Measurements from ENCODE around the gene SCN8A. TPM values are rescaled to one million over a fixed set of nuclear protein-coding genes. Genes with fewer than 3 reads are reported as not detected.

Gene SCN8A
- polyA plus RNA-seq, 1 experiment = 19.6 TPM

- H3K27me3 ChIP-seq (ENCODE audit: control insufficient read depth, insufficient read depth, low read length) = no peaks in the 10 kb centered on the region
- peaks cover 9% of the 10 kb centered on the region for H3K36me3 ChIP-seq (ENCODE audit: control insufficient read depth, insufficient read depth, low read length)
- H3K4me3 ChIP-seq (ENCODE audit: low read depth, low read length) = no peak overlapping the region
- TF ChIP-seq, protein P1, sequence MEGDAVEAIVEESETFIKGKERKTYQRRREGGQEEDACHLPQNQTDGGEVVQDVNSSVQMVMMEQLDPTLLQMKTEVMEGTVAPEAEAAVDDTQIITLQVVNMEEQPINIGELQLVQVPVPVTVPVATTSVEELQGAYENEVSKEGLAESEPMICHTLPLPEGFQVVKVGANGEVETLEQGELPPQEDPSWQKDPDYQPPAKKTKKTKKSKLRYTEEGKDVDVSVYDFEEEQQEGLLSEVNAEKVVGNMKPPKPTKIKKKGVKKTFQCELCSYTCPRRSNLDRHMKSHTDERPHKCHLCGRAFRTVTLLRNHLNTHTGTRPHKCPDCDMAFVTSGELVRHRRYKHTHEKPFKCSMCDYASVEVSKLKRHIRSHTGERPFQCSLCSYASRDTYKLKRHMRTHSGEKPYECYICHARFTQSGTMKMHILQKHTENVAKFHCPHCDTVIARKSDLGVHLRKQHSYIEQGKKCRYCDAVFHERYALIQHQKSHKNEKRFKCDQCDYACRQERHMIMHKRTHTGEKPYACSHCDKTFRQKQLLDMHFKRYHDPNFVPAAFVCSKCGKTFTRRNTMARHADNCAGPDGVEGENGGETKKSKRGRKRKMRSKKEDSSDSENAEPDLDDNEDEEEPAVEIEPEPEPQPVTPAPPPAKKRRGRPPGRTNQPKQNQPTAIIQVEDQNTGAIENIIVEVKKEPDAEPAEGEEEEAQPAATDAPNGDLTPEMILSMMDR (IDR thresholded peaks at IDR 0.05; ENCODE audit: insufficient read depth, low read depth, low read length) = no peak
- DNase-seq (ENCODE audit: low read depth) = no peak
- ChIA-PET CTCF (no interaction called here), POLR2A (no interaction called here)
These were observed 164.2 kb downstream of the SCN8A start for GRCh38 chr12:51755251-51755650.

- DNase-seq (ENCODE audit: low read depth) = no peak
- Histone ChIP-seq H3K36me3 (ENCODE audit: control insufficient read depth, insufficient read depth, low read length) (peaks cover 6% of the 10 kb centered on the region), H3K27me3 (ENCODE audit: control insufficient read depth, insufficient read depth, low read length) (no peaks in the 10 kb centered on the region), H3K4me3 (ENCODE audit: low read depth, low read length) (no peak overlapping the region)
- CTCF ChIA-PET = interaction anchor here (0.6 kb wide), 1 partner anchor 35 kb away, joined by 3 read pairs; no protein-coding TSS in a partner anchor
- POLR2A ChIA-PET = no interaction called here
- TF ChIP-seq, protein P1 (IDR thresholded peaks at IDR 0.05; ENCODE audit: insufficient read depth, low read depth, low read length) = no peak
These were observed 168.1 kb downstream of the SCN8A start for GRCh38 chr12:51759175-51759574.

DNA sequence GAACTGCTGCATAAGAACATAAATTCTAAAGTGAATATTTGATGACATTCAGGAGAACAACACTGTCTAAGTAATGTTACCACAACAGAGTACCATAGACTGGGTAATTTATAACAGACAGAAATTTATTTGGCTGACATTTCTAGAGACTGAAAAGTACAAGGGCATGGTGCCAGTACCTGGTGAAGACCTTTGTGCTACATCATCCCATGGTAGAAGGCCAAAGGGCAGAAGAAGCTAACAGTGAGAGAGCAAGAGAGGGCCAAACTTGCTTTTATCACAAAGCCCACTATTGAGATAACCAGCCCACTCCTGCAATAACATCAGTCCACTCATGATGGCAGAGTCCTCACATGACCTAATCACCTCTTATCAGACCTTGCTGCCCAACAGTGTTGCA is 168.7 kb downstream of the SCN8A start:
- Histone ChIP-seq H3K27me3 (ENCODE audit: control insufficient read depth, insufficient read depth, low read length) (no peaks in the 10 kb centered on the region), H3K4me3 (ENCODE audit: low read depth, low read length) (no peak overlapping the region), H3K36me3 (ENCODE audit: control insufficient read depth, insufficient read depth, low read length) (peaks cover 6% of the 10 kb centered on the region)
- TF ChIP-seq, protein P1 (IDR thresholded peaks at IDR 0.05; ENCODE audit: insufficient read depth, low read depth, low read length) = no peak
- ChIA-PET CTCF (interaction anchor here (0.6 kb wide), 1 partner anchor 36 kb away, joined by 3 read pairs; no protein-coding TSS in a partner anchor), POLR2A (no interaction called here)
- DNase-seq (ENCODE audit: low read depth) = no peak

DNA sequence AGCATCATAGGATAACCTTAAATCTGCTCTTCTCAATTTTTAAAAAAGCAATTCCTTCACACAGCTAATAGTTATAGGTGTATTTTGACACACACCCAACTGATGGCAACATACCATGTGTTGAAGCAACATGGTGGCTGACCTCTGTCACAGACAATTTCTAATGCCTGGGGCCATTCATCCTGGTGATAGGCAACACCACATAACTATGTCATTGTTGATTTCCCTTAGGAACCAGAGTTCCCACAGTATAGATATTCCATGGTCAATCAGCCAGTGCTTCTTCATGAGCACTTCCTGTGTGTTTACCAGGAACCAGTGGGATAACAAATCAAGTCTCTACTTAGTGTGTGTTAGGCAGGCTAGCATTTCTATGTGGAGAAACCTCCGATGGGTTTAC is 169.2 kb downstream of the SCN8A start:
- ChIA-PET POLR2A (no interaction called here), CTCF (no interaction called here)
- DNase-seq (ENCODE audit: low read depth) = no peak
- Histone ChIP-seq H3K4me3 (ENCODE audit: low read depth, low read length) (no peak overlapping the region), H3K36me3 (ENCODE audit: control insufficient read depth, insufficient read depth, low read length) (peaks cover 6% of the 10 kb centered on the region), H3K27me3 (ENCODE audit: control insufficient read depth, insufficient read depth, low read length) (no peaks in the 10 kb centered on the region)
- TF ChIP-seq, protein P1 (IDR thresholded peaks at IDR 0.05; ENCODE audit: insufficient read depth, low read depth, low read length) = no peak

DNA sequence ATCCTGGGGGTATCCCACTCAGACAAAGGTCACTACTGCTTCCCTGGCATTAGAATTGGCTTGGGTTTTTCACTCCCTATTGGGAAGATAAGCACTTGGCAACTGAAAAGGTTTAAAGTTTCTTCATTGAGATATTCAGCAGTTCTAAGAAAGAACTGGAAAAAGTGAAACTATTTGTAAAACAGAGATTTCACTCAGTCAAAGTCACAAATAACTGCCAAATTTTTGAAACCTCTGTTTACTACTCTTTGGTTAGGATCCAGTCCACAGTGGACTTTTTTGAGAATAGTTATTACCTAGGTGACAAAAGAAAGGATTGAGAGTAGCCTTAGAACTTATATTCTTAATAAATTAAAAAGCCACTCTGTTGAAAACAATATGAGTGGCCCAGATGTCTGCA is 172.7 kb downstream of the SCN8A start:
- no peak overlapping the region for H3K4me3 ChIP-seq (ENCODE audit: low read depth, low read length)
- H3K27me3 ChIP-seq (ENCODE audit: control insufficient read depth, insufficient read depth, low read length) = no peaks in the 10 kb centered on the region
- ChIA-PET POLR2A (no interaction called here), CTCF (no interaction called here)
- no peak for DNase-seq (ENCODE audit: low read depth)
- peaks cover 11% of the 10 kb centered on the region; the same call in 1 of the 2 replicates for H3K36me3 ChIP-seq (ENCODE audit: control insufficient read depth, insufficient read depth, low read length)
- TF ChIP-seq, protein P1 (IDR thresholded peaks at IDR 0.05; ENCODE audit: insufficient read depth, low read depth, low read length) = no peak

Measured in BJ (cell line).